HepG2 (cell line): Measurements from ENCODE around the gene SOX12. TPM values are rescaled to one million over a fixed set of nuclear protein-coding genes. Genes with fewer than 3 reads are reported as not detected.

Experiments
- ATAC-seq: fragments of 200-7000 bp; cut with Tn5 transposase; 3 replicates; pipeline ENCODE4 v1.9.1; 2020; ENCODE audit warnings: mild to moderate bottlenecking, moderate library complexity
- BruUV-seq: library from RNA; stranded (reverse); fragments of 400-500 nt; replicated peaks from 2 replicates; lab custom pipeline; 2021; lab: Mats Ljungman, UMichigan
- CTCF ChIA-PET: fragments of 300-600 bp; formaldehyde crosslinking; extraction: SDS; loops from one replicate; lab custom pipeline; 2021; ENCODE audit warnings: low total read pairs, inconsistent platforms, low intra/inter-chr PET ratio; lab: Yijun Ruan, JAX
- POLR2A ChIA-PET: fragments of 350-600 bp; sonication (Branson Sonifier 250); formaldehyde crosslinking; loops from one replicate; lab custom pipeline; 2020; ENCODE audit warnings: antibody characterized with exemption, inconsistent platforms; lab: Yijun Ruan, JAX
- DNase-seq: peaks from one replicate; pipeline ENCODE4 v3.0.0-alpha.2; 2015; ENCODE audit warnings: low spot score
- FAIRE-seq: peaks from 3 replicates; lab custom pipeline; 2011; peaks lifted over from hg19 to GRCh38; lab: Jason Lieb, UNC
- H2AFZ ChIP-seq: one replicate; pipeline ENCODE4 v1.6.1; 2011; ENCODE audit warnings: low read length, inconsistent platforms
- H3K27ac ChIP-seq: fragments of 300-600 bp; 3 replicates; pipeline ENCODE4 v1.8.0; 2011; ENCODE audit warnings: mixed run types, mild to moderate bottlenecking, mixed read lengths, low read length, inconsistent platforms; ENCODE audit not compliant: insufficient read depth; ENCODE audit errors: extremely low read length
- H3K27me3 ChIP-seq, 2 experiments: fragments of 200-600 bp in 1 of 2; 2 replicates in 1 of 2; 3 replicates in 1 of 2; pipeline versions ENCODE4 v1.6.0 to v1.8.0; 2011; ENCODE audit warnings: low read length in 2 of 2, mild to moderate bottlenecking in 2 of 2, moderate library complexity in 2 of 2, inconsistent platforms in 1 of 2; ENCODE audit not compliant: insufficient read depth in 2 of 2, control insufficient read depth in 1 of 2
- H3K36me3 ChIP-seq, 2 experiments: fragments of 200-600 bp in 1 of 2; replicated peaks in 1 of 2; 2 replicates in 1 of 2; 3 replicates in 1 of 2; pipeline versions ENCODE4 v1.5.1 to v1.8.0; 2011; ENCODE audit warnings: low read length in 2 of 2, inconsistent platforms in 1 of 2; ENCODE audit not compliant: insufficient read depth in 2 of 2, control insufficient read depth in 1 of 2
- H3K4me1 ChIP-seq: 2 replicates; pipeline ENCODE4 v1.5.1; 2012; ENCODE audit warnings: low read length, inconsistent platforms; ENCODE audit not compliant: insufficient read depth
- H3K4me2 ChIP-seq: 2 replicates; pipeline ENCODE4 v1.6.0; 2011; ENCODE audit warnings: low read depth, low read length, inconsistent platforms
- H3K4me3 ChIP-seq, 3 experiments: fragments of 200-600 bp in 1 of 3; sonication (generic), shearing (Covaris generic) in 1 of 3; replicated peaks in 1 of 3; 2 replicates each; pipeline ENCODE4 v1.5.1; 2011 to 2016; ENCODE audit warnings: low read length in 3 of 3, inconsistent platforms in 2 of 3, low read depth in 2 of 3, mild to moderate bottlenecking in 2 of 3, control low read depth in 1 of 3, mixed read lengths in 1 of 3; ENCODE audit not compliant: insufficient read depth in 1 of 3
- H3K79me2 ChIP-seq: one replicate; pipeline ENCODE4 v1.6.1; 2011; ENCODE audit warnings: low read length, inconsistent platforms; ENCODE audit not compliant: insufficient read depth
- H3K9ac ChIP-seq: 2 replicates; pipeline ENCODE4 v1.6.0; 2011; ENCODE audit warnings: mild to moderate bottlenecking, low read depth, low read length, inconsistent platforms; ENCODE audit not compliant: insufficient read depth
- H3K9me3 ChIP-seq: 2 replicates; pipeline ENCODE4 v1.5.1; 2012; ENCODE audit warnings: mild to moderate bottlenecking, low read length
- H4K20me1 ChIP-seq: 2 replicates; pipeline ENCODE4 v1.6.0; 2011; ENCODE audit warnings: inconsistent platforms, mild to moderate bottlenecking, low read length, moderate library complexity; ENCODE audit not compliant: insufficient read depth
- ASH2L ChIP-seq: fragments of 300-600, 200-600 bp; sonication (generic); IDR thresholded peaks from 2 replicates; pipeline ENCODE4 v1.7.0; 2017; ENCODE audit warnings: low read depth, mild to moderate bottlenecking, moderate library complexity, mixed read lengths, low read length; ENCODE audit not compliant: insufficient read length
- BRCA1 ChIP-seq: sonication (generic); formaldehyde crosslinking; IDR thresholded peaks from 2 replicates; pipeline ENCODE4 v1.4.0; 2020; ENCODE audit warnings: missing genetic modification reagents
- DNMT3B ChIP-seq: conservative IDR thresholded peaks from 2 replicates; pipeline ENCODE4 v1.6.1; 2016; ENCODE audit warnings: missing biosample characterization, control low read depth
- HMG20A ChIP-seq: IDR thresholded peaks from 2 replicates; pipeline ENCODE4 v1.6.1; 2016; ENCODE audit warnings: borderline replicate concordance
- KLF11 ChIP-seq: IDR thresholded peaks from 2 replicates; pipeline ENCODE4 v1.6.1; 2016; ENCODE audit warnings: missing compliant biosample characterization
- KLF16 ChIP-seq, 2 experiments: sonication (generic) in 1 of 2; formaldehyde crosslinking in 1 of 2; IDR thresholded peaks; 2 replicates each; pipeline versions ENCODE4 v1.6.1 to v1.8.0; 2016 to 2023; ENCODE audit warnings: missing genetic modification reagents in 2 of 2, missing compliant biosample characterization in 1 of 2
- MED1 ChIP-seq: sonication (generic); formaldehyde crosslinking; IDR thresholded peaks from 2 replicates; pipeline ENCODE4 v1.4.0; 2020; ENCODE audit warnings: missing genetic modification reagents
- MYPOP ChIP-seq: sonication (generic); formaldehyde crosslinking; IDR thresholded peaks from 2 replicates; pipeline ENCODE4 v1.8.1; 2023; ENCODE audit warnings: mild to moderate bottlenecking, moderate library complexity, missing genetic modification reagents
- SMC3 ChIP-seq: IDR thresholded peaks from 2 replicates; pipeline ENCODE4 v1.6.1; 2011; ENCODE audit warnings: low read length, improper control_type of control experiment
- SNAPC2 ChIP-seq: sonication (generic); formaldehyde crosslinking; IDR thresholded peaks from 2 replicates; pipeline ENCODE4 v1.8.1; 2022; ENCODE audit warnings: mild to moderate bottlenecking, missing genetic modification reagents
- TBP ChIP-seq: sonication (generic); formaldehyde crosslinking; IDR thresholded peaks from 2 replicates; pipeline ENCODE4 v1.5.0; 2020; ENCODE audit warnings: missing genetic modification reagents
- TFDP2 ChIP-seq: sonication (generic); formaldehyde crosslinking; IDR thresholded peaks from 2 replicates; pipeline ENCODE4 v1.4.0; 2020; ENCODE audit warnings: missing genetic modification reagents
- TGIF2 ChIP-seq: IDR thresholded peaks from 2 replicates; pipeline ENCODE4 v1.6.1; 2016; ENCODE audit warnings: control low read depth, missing compliant biosample characterization
- TP53 ChIP-seq: sonication (generic); formaldehyde crosslinking; conservative IDR thresholded peaks from 2 replicates; pipeline ENCODE4 v1.4.0; 2020; ENCODE audit warnings: missing genetic modification reagents
- ZBTB49 ChIP-seq: sonication (generic); formaldehyde crosslinking; IDR thresholded peaks from 2 replicates; pipeline ENCODE4 v1.4.0; 2020; ENCODE audit warnings: missing genetic modification reagents, borderline replicate concordance
- ZNF205 ChIP-seq: IDR thresholded peaks from 2 replicates; pipeline ENCODE4 v1.6.1; 2018; ENCODE audit warnings: missing biosample characterization, missing genetic modification reagents
- ZNF292 ChIP-seq: sonication (generic); formaldehyde crosslinking; IDR thresholded peaks from 2 replicates; pipeline ENCODE4 v1.8.1; 2022; ENCODE audit warnings: mild to moderate bottlenecking, low read depth, missing genetic modification reagents, borderline replicate concordance
- ZNF414 ChIP-seq: sonication (generic); formaldehyde crosslinking; IDR thresholded peaks from 2 replicates; pipeline ENCODE4 v1.5.0; 2020; ENCODE audit warnings: missing genetic modification reagents
- ZNF543 ChIP-seq: sonication (generic); formaldehyde crosslinking; IDR thresholded peaks from 2 replicates; pipeline ENCODE4 v1.4.0; 2020; ENCODE audit warnings: mild to moderate bottlenecking, missing genetic modification reagents
- ZNF605 ChIP-seq: sonication (generic); formaldehyde crosslinking; IDR thresholded peaks from 2 replicates; pipeline ENCODE4 v1.8.0; 2022; ENCODE audit warnings: mild to moderate bottlenecking, missing genetic modification reagents
- ZNF629 ChIP-seq: sonication (generic); formaldehyde crosslinking; conservative IDR thresholded peaks from 2 replicates; pipeline ENCODE4 v1.5.0; 2020; ENCODE audit warnings: missing genetic modification reagents
- whole genome bisulfite sequencing: methylation state at CpG from one replicate; pipeline ENCODE4 v1.1.6; 2017; ENCODE audit warnings: low lambda C conversion rate; 5-methylcytosine and 5-hydroxymethylcytosine counted together
- in situ Hi-C: cut with HindIII; loops from 2 replicates; pipeline ENCODE4 v1.10.0; 2017; ENCODE audit warnings: low pct_unique_long_range_greater_than_20kb; ENCODE audit not compliant: extremely low pct_ligation_motif_present
- intact Hi-C: fragments of 100-400 bp; cut with micrococcal nuclease; formaldehyde crosslinking; loops from one replicate; pipeline ENCODE4 v1.10.0; 2022; ENCODE audit not compliant: unreplicated experiment
- polyA plus RNA-seq, 8 experiments: library from polyadenylated mRNA; depleted of rRNA in 3 of 8; stranded (reverse) in 7 of 8; unstranded in 1 of 8; fragments of >200 nt; fragmentation: Illumina TruSeq in 4 of 8; extraction: Trizol in 4 of 8; gene quantifications; 2 replicates each; pipeline versions ENCODE4 v1.2.1 to v1.2.3, GENCODE V29; 2011 to 2016; ENCODE audit warnings: low read depth in 4 of 8, missing spikeins in 1 of 8, mixed read lengths in 1 of 8; ENCODE audit not compliant: insufficient read depth in 1 of 8
- total RNA-seq, 5 experiments: library from RNA; depleted of rRNA; stranded (reverse); fragments of >200 nt; fragmentation: Illumina TruSeq; extraction: Trizol; gene quantifications; 2 replicates each; pipeline ENCODE4 v1.2.3, GENCODE V29; 2016; ENCODE audit warnings: low read depth in 1 of 5

Gene SOX12
- total and polyA plus RNA-seq, 2 of the 13 experiments (the other 11 are each of a cell fraction or from before 2014, with no cell fraction given) = 10.0 to 18.7 TPM

- FAIRE-seq = peak; percentile 39
- peak; percentile 67 for TF ChIP-seq ZNF292 (CRISPR knock-in tag)
- peak; percentile 3; the same call in 1 of the 2 replicates for TF ChIP-seq SMC3
- no peak for TF ChIP-seq DNMT3B (CRISPR knock-in tag)
- 0 out of 2 replicates have a peak, but pooled peaks have one; percentile 61 for TF ChIP-seq TBP (CRISPR knock-in tag)
- TF ChIP-seq TP53 (CRISPR knock-in tag) = 0 out of 2 replicates have a peak, but pooled peaks have one; percentile 74
- TF ChIP-seq BRCA1 (CRISPR knock-in tag) = peak; percentile 84; the same call in 1 of the 2 replicates
- TF ChIP-seq ZBTB49 (CRISPR knock-in tag) = 0 out of 2 replicates have a peak, but pooled peaks have one; percentile 13
- TF ChIP-seq ASH2L = peak; percentile 37
- 0 out of 2 replicates have a peak, but pooled peaks have one; percentile 11 for TF ChIP-seq MYPOP
- no peak for TF ChIP-seq SNAPC2 (CRISPR knock-in tag)
- no peak for TF ChIP-seq TFDP2 (CRISPR knock-in tag)
- TF ChIP-seq ZNF629 = peak; percentile 90
- TF ChIP-seq TGIF2 (CRISPR knock-in tag) = no peak
- peak in 1 of 2 experiments; percentile 48; a peak in 1 of 4 replicates for TF ChIP-seq KLF16 (CRISPR knock-in tag; IDR thresholded peaks at IDR 0.05)
- 0 out of 2 replicates have a peak, but pooled peaks have one; percentile 49 for TF ChIP-seq ZNF605 (CRISPR knock-in tag)
- no peak for TF ChIP-seq ZNF414 (CRISPR knock-in tag)
- TF ChIP-seq MED1 = peak; percentile 66; the same call in 1 of the 2 replicates
- TF ChIP-seq KLF11 = no peak
- TF ChIP-seq ZNF543 = no peak
- no peak for TF ChIP-seq HMG20A (CRISPR knock-in tag)
- peak; percentile 85 for TF ChIP-seq ZNF205 (CRISPR knock-in tag)
Measured at GRCh38 chr20:309306-309840, 16.0 kb upstream of the SOX12 start.

More at GRCh38 chr20:309306-309840, 16.0 kb upstream of the SOX12 start:
- H3K27me3 ChIP-seq = no peaks in the 10 kb centered on the region; a peak in 1 of 5 replicates
- no peaks in the 10 kb centered on the region for H4K20me1 ChIP-seq
- TSS peak; percentile 80 for BruUV-seq
- POLR2A ChIA-PET = interaction anchor here (1.2 to 3.8 kb wide), 5 partner anchors 10 to 31 kb away, joined by 3 to 56 read pairs (median 13); partner anchors contain the start of genes SOX12 and ZCCHC3
- peak overlapping the region; percentile 69 for H2AFZ ChIP-seq
- CTCF ChIA-PET = no interaction called here
- under 1% methylated on average over 6 of the region's 6 CpGs for WGBS
- in situ Hi-C loops = no loop called here
- no peaks in the 10 kb centered on the region for H3K36me3 ChIP-seq
- intact Hi-C loops = no loop called here
- H3K4me3 ChIP-seq = peak overlapping the region; percentile 39 to 62 (median 54)
- DNase-seq (no peak), ATAC-seq (peak; percentile 73)
- peaks cover 53% of the 10 kb centered on the region for H3K4me1 ChIP-seq
- H3K79me2 ChIP-seq = no peaks in the 10 kb centered on the region
- no peaks in the 10 kb centered on the region for H3K9me3 ChIP-seq
- peak overlapping the region; percentile 60 for H3K27ac ChIP-seq
- H3K4me2 ChIP-seq = peak overlapping the region; percentile 93
- peak overlapping the region; percentile 65 for H3K9ac ChIP-seq
